GM19043 (cell line): Measurements from ENCODE around the gene SMURF1.

Experiments
- ATAC-seq: cut with Tn5 transposase; IDR thresholded peaks from one replicate; pipeline ENCODE4 v1.9.1; 2021; ENCODE audit warnings: low read depth; ENCODE audit not compliant: unreplicated experiment

Gene SMURF1

DNA sequence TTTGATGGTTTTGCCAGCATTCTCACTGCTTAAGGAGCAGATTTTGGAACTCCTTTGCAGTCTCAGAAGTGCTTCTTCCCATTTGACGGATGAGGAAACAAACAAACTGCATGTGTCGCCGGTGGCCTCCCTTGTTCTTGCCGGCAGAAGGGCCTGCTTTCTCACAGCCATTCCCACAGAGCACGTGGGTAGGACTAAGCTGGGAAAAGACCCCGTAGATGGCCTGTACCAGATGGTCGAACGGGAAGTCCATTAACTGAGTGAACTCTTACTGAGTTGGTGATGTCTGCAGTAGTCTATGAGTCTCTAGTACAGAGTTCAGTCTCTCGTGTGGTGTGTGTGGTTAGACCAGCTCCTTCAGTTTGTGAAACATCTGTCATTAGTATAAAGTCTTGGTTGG lies 133.6 kb downstream of the SMURF1 start:
- ATAC-seq = no peak

GRCh38 chr7:99008921-99009530 lies 134.9 kb downstream of the SMURF1 start:
- no peak for ATAC-seq

GRCh38 chr7:99008181-99008631 lies 135.7 kb downstream of the SMURF1 start:
- ATAC-seq = no peak

DNA sequence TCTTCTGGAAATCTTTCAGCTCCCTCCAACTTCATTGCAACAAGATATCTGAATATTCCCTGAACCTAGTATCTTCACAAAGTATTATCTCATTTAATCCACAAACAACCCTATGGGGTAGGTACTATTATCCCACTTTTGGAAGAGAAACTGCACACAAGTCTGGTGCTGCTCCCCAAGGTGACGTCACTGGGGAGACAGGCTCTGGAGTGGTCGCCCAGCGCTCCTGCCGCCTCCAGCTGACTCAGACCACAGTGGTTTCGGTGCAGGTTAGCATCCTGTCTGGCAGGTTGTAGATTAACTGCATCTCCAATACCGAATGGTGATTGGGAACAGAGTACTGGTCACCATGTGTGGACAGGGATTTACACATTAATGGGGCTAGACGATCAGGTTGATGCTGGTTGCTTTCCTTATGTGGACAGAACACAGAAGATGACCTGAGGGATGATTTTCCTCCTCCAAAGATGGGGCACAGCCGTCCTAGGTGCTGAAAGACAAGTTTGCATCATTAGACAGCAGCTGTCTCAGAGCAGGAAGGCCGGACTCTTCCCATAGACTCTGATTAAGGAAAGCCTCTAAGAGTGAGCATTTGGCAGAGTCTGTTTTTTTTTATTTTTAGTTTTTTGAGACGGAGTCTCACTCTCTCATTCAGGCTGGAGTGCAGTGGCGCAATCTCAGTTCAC lies 137.0 kb downstream of the SMURF1 start:
- ATAC-seq = no peak

GRCh38 chr7:99005776-99006175 lies 138.1 kb downstream of the SMURF1 start:
- ATAC-seq = no peak

DNA sequence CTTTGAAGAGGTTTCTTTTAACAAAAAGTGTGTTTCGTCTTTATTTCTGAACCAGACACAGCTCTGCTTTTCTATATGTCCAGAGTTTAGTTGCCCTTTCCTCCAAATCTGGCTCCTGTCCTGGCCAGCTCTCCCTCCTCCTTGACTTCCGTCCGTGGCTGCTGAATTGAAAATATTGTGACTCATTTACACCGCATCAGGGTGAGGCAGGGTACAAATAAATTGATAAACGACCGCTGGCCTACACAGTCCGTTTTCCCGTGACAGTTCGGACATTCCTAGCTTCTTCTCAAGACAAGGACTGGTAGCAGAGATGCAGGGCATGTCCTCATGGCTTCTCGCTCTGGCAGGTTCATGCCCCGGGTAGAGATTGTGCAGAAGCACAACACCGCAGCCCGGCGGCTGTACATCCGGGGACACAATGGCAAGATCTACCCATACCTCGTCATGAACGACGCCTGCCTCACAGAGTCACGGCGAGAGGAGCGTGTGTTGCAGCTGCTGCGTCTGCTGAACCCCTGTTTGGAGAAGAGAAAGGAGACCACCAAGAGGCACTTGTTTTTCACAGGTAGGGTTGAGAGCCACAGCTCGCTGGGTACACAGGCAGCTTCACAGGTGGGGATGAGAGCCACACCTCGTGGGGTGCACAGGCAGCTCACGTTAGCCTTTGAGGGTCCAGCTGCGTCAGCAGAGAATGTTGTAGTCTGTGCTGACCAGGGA lies 139.0 kb downstream of the SMURF1 start:
- ATAC-seq = no peak

GRCh38 chr7:99004216-99004615 lies 139.7 kb downstream of the SMURF1 start:
- ATAC-seq = no peak

- no peak for ATAC-seq
These were observed 140.5 kb downstream of the SMURF1 start for GRCh38 chr7:99003419-99003818.

DNA sequence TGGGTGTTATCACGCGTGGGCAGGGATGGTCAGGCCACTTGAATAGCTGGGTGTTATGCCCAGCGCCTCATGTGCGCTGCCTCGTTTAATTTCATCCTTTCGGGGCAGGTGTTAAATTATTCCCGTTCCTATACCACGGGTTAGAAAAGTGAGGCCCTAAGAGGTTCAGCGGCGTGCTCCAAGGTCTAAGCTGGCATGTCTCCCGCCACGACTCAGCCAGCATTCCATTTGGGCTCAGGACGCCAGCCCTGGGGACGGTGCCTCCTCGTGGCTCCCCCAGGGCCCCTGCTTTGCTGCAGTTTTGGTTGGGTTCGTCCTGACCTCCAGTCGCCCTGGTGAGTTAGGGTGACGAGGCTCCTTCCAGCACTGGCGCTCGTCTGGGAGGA lies 141.1 kb downstream of the SMURF1 start:
- ATAC-seq = no peak

- ATAC-seq = no peak
These were observed 141.6 kb downstream of the SMURF1 start for GRCh38 chr7:99002148-99002826.

DNA sequence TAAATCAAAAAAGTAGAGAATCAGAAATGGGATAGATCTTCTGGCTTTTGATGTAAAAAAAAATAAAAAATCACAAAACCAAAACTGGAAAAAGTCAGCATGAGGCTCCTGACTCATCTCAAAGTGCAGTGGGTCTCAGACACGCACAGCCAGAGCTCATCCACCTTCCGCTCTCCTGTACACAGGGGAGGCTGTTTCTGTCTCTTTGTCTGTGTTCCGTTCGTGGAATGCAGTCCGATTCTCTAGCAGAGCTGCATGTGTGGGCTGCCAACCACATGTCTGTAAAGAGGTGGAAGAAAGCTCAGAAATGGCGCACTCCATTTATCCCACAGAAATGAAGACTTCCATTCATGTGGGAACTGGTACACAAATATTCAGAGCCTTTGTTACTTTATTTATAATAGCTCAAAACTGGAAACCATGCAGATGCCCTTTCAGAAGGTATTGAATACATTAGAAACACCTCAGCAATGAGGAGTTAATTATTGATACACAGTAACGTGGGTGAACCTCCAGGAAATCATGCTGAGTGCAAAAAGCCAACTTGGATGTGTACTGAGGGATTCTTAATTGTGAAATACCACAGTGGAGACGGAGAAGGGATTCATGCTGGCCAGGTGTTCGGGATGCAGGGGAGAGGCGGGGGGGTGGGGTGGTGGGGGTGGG lies 142.3 kb downstream of the SMURF1 start:
- ATAC-seq = no peak

DNA sequence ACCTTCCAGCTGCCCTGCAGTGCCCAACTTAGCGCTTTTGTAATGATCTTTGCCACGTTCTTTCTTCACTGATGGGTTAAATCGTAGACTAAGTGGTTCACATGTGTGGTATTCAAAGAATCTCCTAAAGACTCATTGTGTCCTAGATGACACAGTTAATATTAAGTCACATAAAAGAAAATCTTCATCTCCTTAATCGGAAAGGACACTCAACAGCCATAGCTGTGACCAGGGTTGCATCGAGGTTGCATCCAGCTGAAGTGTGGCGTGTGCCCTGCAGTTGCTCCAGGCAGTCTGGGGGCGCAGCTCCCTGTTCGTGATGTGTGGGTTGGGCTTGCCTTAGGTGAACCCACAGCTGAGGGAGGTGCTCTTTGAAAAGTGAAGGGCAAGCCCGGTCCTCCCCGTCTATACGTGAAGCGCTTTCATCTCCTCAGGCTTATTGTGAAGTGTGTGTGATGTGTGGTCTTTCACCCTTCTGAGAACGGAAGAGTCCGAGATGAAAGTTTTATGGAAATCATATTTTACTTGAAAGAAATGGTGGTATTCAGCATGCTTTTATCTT lies 142.9 kb downstream of the SMURF1 start:
- no peak for ATAC-seq

DNA sequence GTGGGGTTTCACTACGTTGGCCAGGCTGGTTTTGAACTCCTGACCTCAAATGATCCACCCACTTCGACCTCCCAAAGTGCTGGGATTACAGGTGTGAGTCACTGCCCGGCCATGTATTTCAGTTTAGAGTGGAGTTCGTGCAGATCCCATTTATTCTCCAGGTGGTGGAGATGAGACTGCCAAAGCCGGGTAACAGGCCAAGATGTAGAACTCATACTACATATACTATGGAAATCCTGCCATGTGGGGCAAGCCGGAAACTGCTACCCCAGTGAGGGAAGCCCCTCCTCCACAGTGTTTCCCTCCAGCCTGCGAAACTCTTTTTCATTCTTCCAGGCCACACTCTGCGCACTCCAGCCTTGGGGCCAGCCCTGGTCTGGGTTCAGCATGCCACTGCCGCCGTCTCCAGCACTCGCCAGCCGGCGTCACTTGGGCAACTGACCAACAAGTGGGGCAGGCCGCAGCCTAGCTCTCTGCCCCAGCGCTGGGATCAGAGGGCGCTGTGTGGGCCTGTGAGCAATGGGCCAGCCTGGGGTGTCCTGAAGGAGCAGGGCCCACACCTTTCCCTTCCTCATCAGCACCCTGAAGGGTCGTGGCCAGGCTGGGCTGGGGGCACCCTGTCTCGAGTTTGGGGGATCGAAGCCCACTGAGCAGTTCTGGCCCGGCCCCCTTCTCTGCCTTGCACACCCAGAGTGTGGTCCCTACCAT lies 143.6 kb downstream of the SMURF1 start:
- no peak for ATAC-seq

GRCh38 chr7:98998821-98999725 lies 144.8 kb downstream of the SMURF1 start:
- ATAC-seq = no peak

DNA sequence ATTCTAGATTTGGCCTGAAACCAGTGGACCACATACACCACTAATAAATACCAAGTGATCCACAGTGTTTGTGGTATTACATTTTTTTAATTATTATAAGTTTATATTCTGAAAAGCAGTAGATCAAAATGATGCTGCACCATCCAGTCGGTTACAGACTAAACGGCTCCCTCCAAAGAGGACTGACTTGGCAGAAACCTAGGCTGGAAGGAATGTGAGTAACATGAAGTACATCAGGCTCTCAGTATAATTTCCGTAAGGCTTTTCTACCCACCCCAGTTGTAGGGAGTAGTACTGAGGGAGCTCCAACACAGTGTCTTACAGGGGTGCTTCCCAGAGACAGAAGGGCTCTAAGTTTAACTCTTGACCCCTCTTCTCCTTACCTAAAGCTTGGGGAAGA lies 146.1 kb downstream of the SMURF1 start:
- ATAC-seq = no peak

DNA sequence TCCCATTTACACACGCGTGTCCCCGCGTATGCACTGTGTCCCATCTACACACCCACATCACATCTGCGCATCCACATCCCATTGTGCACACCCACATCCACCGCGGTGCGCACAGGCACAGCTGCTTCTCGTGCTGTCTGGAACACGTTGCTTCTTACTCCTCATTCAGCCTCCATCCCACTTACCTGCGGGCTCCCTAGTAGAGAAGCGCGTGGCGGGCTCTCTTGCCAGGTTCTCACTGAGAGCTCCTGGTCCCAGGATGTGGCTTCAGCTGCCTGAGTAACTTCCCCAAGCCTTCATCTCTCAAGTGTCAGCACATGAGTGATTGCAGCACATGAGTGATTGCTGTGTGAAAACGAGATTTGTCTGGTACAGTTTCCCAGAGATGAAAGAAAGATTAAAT lies 147.8 kb downstream of the SMURF1 start:
- ATAC-seq = peak; percentile 81

GRCh38 chr7:98995523-98996149 lies 148.3 kb downstream of the SMURF1 start:
- no peak for ATAC-seq

DNA sequence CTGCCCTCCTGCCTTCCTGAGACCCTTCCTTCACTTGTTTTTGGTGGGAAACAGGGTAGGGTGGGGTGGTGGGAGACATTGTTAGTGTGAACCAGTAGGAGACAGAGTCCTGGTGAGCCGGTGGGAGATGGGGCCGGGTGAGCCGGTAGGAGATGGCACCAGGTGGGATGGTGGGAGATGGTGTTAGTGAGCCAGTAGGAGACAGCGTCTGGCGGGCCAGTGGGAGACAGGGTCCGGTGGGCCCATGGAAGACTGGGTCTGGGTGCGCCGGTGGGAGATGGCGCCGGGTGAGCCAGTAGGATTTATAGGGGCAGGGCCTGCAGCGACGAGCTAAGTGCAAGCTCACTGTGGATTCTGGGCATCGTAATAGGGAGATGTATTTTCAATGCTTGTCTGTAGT lies 148.8 kb downstream of the SMURF1 start:
- ATAC-seq = no peak
